Neural cell (in vitro differentiated cells): ENCODE data around the gene THRAP3.

Experiments used
- POLR2AphosphoS5 ChIP-seq: IDR thresholded peaks from 2 replicates; pipeline ENCODE4 v1.6.1; 2012
- SMC3 ChIP-seq: fragments of 450-650 bp; conservative IDR thresholded peaks from 2 replicates; pipeline ENCODE4 v1.6.1; 2014; ENCODE audit warnings: antibody characterized with exemption, mild to moderate bottlenecking, moderate library complexity; ENCODE audit not compliant: poor library complexity
- TAF1 ChIP-seq: IDR thresholded peaks from 2 replicates; pipeline ENCODE4 v1.6.1; 2012; ENCODE audit warnings: low read depth
- TF ChIP-seq, protein P1 (sequence below): fragments of 450-650 bp; IDR thresholded peaks from 2 replicates; pipeline ENCODE4 v1.5.1; 2014; ENCODE audit warnings: antibody characterized with exemption, mild to moderate bottlenecking, moderate library complexity; ENCODE audit not compliant: poor library complexity, severe bottlenecking

- TF ChIP-seq SMC3: no peak
- no peak for TF ChIP-seq TAF1
- no peak for TF ChIP-seq POLR2AphosphoS5
- TF ChIP-seq, protein P1, sequence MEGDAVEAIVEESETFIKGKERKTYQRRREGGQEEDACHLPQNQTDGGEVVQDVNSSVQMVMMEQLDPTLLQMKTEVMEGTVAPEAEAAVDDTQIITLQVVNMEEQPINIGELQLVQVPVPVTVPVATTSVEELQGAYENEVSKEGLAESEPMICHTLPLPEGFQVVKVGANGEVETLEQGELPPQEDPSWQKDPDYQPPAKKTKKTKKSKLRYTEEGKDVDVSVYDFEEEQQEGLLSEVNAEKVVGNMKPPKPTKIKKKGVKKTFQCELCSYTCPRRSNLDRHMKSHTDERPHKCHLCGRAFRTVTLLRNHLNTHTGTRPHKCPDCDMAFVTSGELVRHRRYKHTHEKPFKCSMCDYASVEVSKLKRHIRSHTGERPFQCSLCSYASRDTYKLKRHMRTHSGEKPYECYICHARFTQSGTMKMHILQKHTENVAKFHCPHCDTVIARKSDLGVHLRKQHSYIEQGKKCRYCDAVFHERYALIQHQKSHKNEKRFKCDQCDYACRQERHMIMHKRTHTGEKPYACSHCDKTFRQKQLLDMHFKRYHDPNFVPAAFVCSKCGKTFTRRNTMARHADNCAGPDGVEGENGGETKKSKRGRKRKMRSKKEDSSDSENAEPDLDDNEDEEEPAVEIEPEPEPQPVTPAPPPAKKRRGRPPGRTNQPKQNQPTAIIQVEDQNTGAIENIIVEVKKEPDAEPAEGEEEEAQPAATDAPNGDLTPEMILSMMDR: no peak
These were observed 62.6 kb downstream of the THRAP3 start for GRCh38 chr1:36286802-36287201.
